Subcutaneous abdominal adipose tissue (tissue), 5 donors: ENCODE results near the gene PEX7.
"Not testable (repeated sequence)": the region's sequence is repeated elsewhere in the genome, so short reads cannot be mapped to it uniquely, and the experiment has no call there.

Experiments used
- H3K27ac ChIP-seq: one replicate; pipeline ENCODE4 v1.7.0; 2013; ENCODE audit warnings: low read depth, mild to moderate bottlenecking, inconsistent platforms, low read length, moderate library complexity
- H3K27me3 ChIP-seq, 5 donors: one replicate each; pipeline ENCODE4 v1.7.0; 2013; ENCODE audit warnings: low read length in 5 of 5, inconsistent platforms in 1 of 5; ENCODE audit not compliant: control insufficient read depth in 5 of 5, insufficient read depth in 4 of 5
- H3K36me3 ChIP-seq, 5 donors: one replicate each; pipeline ENCODE4 v1.7.0; 2013; ENCODE audit warnings: low read length in 5 of 5; ENCODE audit not compliant: control insufficient read depth in 5 of 5, insufficient read depth in 5 of 5
- H3K4me1 ChIP-seq, 5 donors: one replicate each; pipeline ENCODE4 v1.7.0; 2013; ENCODE audit warnings: low read length in 5 of 5, mild to moderate bottlenecking in 3 of 5, moderate library complexity in 1 of 5; ENCODE audit not compliant: control insufficient read depth in 5 of 5, insufficient read depth in 5 of 5
- H3K4me3 ChIP-seq, 5 donors: one replicate each; pipeline ENCODE4 v1.7.0; 2013; ENCODE audit warnings: low read length in 5 of 5, low read depth in 1 of 5
- H3K9ac ChIP-seq, 5 donors: one replicate each; pipeline ENCODE4 v1.7.0; 2013; ENCODE audit warnings: low read length in 5 of 5, mild to moderate bottlenecking in 4 of 5, moderate library complexity in 3 of 5
- H3K9me3 ChIP-seq, 5 donors: one replicate each; pipeline ENCODE4 v1.7.0; 2013; ENCODE audit warnings: low read length in 5 of 5; ENCODE audit not compliant: control insufficient read depth in 5 of 5
- donor health status: healthy.
- donor health status: healthy.
- donor health status: healthy.
- donor health status: healthy.
- donor health status: healthy.

PEX7 gene

GRCh38 chr6:136890194-136890839, 67.9 kb downstream of the PEX7 start:
- Histone ChIP-seq H3K27ac (no peak overlapping the region), H3K9ac (no peak overlapping the region), H3K36me3 (peaks cover 0 to 4% (median 3%) of the 10 kb centered on the region in 5 donors), H3K27me3 (no peaks in the 10 kb centered on the region), H3K4me1 (peaks cover 0 to 2% (median 0%) of the 10 kb centered on the region in 5 donors), H3K4me3 (no peak overlapping the region), H3K9me3 (no peaks in the 10 kb centered on the region)

- Histone ChIP-seq H3K9ac (no peak overlapping the region), H3K4me3 (no peak overlapping the region), H3K4me1 (peaks cover 0 to 2% (median 0%) of the 10 kb centered on the region in 5 donors), H3K27ac (no peak overlapping the region), H3K9me3 (no peaks in the 10 kb centered on the region), H3K27me3 (no peaks in the 10 kb centered on the region), H3K36me3 (peaks cover 0 to 3% (median 0%) of the 10 kb centered on the region in 5 donors)
Observed at GRCh38 chr6:136890986-136891385, 68.6 kb downstream of the PEX7 start.

DNA sequence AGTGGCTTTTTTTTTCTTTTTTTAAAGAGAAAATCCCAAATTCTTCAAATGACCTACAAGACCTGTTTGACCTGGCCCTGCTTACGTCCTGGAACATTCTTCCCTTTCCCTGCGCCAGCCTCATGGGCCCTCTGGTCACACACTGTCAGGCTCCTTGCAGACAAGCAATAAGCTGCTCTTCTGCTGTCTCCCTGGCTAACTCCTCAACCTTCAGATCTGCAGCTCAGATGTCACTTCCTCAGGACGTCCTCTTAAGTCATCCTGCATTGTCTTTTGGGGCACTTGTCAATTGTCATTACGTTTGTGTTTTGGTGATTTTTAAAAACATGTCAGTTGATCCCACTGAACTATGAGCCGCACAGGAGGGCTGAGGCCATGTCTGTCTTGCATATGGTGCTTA, 70.8 kb downstream of the PEX7 start:
- Histone ChIP-seq H3K9me3 (no peaks in the 10 kb centered on the region), H3K9ac (no peak overlapping the region), H3K4me3 (no peak overlapping the region), H3K36me3 (peaks cover 0 to 5% (median 1%) of the 10 kb centered on the region in 5 donors), H3K27me3 (no peaks in the 10 kb centered on the region), H3K4me1 (peaks cover 0 to 2% (median 0%) of the 10 kb centered on the region in 5 donors), H3K27ac (no peak overlapping the region)

DNA sequence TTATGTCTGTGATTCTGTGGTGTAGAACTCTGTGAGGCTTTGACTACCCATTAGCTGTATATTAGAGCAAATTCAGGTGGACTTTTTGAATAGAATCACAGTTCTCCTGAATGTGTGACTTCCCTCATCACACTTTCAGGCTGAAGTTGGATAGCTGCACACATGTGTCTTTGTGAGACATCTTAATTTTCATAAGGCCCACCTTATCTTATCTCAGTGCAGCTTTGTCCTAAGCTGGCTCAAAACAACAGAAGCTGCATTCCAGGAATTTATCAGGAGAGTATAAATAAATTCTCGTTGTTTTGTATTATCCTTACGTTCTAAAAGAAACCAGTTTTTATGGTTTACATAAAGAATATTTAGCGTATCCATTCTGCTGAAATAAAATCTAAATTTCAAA, 73.5 kb downstream of the PEX7 start:
- Histone ChIP-seq H3K4me1 (peaks cover 0 to 2% (median 0%) of the 10 kb centered on the region in 5 donors), H3K9me3 (no peaks in the 10 kb centered on the region), H3K4me3 (no peak overlapping the region), H3K27ac (no peak overlapping the region), H3K36me3 (peaks cover 4 to 18% (median 12%) of the 10 kb centered on the region in 5 donors), H3K27me3 (no peaks in the 10 kb centered on the region), H3K9ac (no peak overlapping the region)

- no peak overlapping the region for H3K9ac ChIP-seq
- H3K9me3 ChIP-seq = no peaks in the 10 kb centered on the region
- peaks cover 0 to 6% (median 0%) of the 10 kb centered on the region in 5 donors for H3K4me1 ChIP-seq
- H3K4me3 ChIP-seq = no peak overlapping the region
- H3K27ac ChIP-seq = no peak overlapping the region
- peaks cover 4 to 26% (median 12%) of the 10 kb centered on the region in 5 donors for H3K36me3 ChIP-seq
- no peaks in the 10 kb centered on the region for H3K27me3 ChIP-seq
Observed at GRCh38 chr6:136897071-136897470, 74.7 kb downstream of the PEX7 start.

DNA sequence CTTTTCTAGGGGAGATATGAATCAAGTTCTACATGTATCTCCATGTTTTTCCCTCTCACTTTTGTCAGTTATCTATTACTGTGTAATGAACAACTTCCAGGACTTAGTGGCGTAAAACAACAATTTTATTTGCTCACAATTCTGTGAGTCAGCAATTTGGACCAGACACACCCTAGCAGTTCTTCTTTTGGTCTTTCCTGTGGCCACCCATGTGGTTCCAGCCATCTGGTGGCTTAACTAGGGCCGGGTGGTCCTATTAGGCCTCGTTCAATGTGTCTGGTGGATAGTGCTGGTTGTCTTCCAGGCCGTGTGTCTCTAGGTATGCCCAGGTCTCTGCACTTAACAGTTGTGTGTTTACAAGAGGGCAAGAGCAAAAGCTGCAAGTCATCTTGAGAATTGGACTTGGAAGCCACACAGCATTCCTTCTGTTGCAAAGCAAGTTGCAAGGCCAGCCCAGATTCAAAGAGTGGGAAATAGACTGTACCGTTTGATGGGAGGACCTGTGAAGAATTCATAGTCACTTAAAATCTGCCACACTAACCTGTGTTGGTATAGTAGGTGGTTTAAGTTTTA, 78.9 kb downstream of the PEX7 start:
- H3K4me3 ChIP-seq = no peak overlapping the region
- no peaks in the 10 kb centered on the region for H3K9me3 ChIP-seq
- peaks cover 12 to 32% (median 18%) of the 10 kb centered on the region in 5 donors for H3K36me3 ChIP-seq

DNA sequence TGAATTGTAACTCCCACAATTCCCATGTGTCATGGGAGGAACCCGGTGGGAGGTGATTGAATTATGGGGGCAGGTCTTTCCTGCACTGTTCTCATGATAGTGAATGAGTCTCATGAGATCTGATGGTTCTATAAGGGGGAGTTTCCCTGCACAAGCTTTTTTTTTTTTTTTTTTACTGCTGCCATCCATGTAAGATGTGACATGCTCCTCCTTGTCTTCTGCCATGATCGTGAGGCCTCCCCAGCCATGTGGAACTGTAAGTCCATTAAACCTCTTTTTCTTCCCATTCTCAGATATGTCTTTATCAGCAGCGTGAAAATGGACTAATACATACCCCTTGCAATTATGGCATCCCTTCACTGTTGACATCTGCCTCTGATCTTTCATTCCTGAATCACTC, 82.1 kb downstream of the PEX7 start:
- H3K27me3 ChIP-seq, H3K27ac ChIP-seq, H3K9ac ChIP-seq, H3K9me3 ChIP-seq, H3K4me1 ChIP-seq, H3K4me3 ChIP-seq: not testable (repeated sequence)
- H3K36me3 ChIP-seq = peaks cover 8 to 25% (median 14%) of the 10 kb centered on the region in 5 donors

More for the DNA sequence above, 78.9 kb downstream of the PEX7 start:
- Histone ChIP-seq H3K27me3 (no peaks in the 10 kb centered on the region), H3K4me1 (peaks cover 0 to 6% (median 0%) of the 10 kb centered on the region in 5 donors), H3K27ac (no peak overlapping the region), H3K9ac (no peak overlapping the region)

DNA sequence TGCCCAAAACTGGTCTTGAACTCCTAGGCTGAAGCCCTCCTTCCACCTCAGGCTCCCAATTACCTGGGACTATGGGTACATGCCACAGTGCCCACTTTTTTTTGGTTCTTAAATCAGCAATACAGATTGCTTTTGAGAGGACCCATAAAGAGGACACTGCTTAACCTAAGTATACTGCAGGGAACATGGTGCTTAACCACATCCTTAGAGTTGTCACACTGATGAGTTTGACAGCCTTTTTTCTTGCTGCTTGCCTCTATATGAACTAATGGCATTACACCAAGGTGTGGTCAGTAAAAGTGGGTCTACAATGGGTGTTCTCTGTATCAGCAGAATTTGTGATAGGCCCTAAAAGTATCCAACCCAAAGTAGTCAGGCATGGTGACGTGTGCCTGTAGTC, 92.6 kb downstream of the PEX7 start:
- Histone ChIP-seq H3K27me3 (peaks cover 0 to 6% (median 0%) of the 10 kb centered on the region in 5 donors), H3K9me3 (no peaks in the 10 kb centered on the region), H3K36me3 (peaks cover 0 to 6% (median 6%) of the 10 kb centered on the region in 5 donors), H3K27ac (no peak overlapping the region), H3K4me3 (no peak overlapping the region), H3K9ac (no peak overlapping the region), H3K4me1 (no peaks in the 10 kb centered on the region)

- Histone ChIP-seq H3K27ac (no peak overlapping the region), H3K36me3 (peaks cover 0 to 6% (median 6%) of the 10 kb centered on the region in 5 donors), H3K4me1 (peaks cover 4 to 37% (median 34%) of the 10 kb centered on the region in 5 donors), H3K9me3 (no peaks in the 10 kb centered on the region), H3K4me3 (no peak overlapping the region), H3K27me3 (peaks cover 20 to 40% (median 29%) of the 10 kb centered on the region in 5 donors), H3K9ac (no peak overlapping the region)
Observed at GRCh38 chr6:136918706-136919105, 96.3 kb downstream of the PEX7 start.

- H3K4me3 ChIP-seq = peak overlapping the region; percentile 51 to 72 (median 60)
- peaks cover 4 to 39% (median 35%) of the 10 kb centered on the region in 5 donors for H3K4me1 ChIP-seq
- no peaks in the 10 kb centered on the region for H3K9me3 ChIP-seq
- H3K27me3 ChIP-seq = peaks cover 24 to 49% (median 36%) of the 10 kb centered on the region in 5 donors
- no peak overlapping the region for H3K27ac ChIP-seq
- peaks cover 0 to 4% (median 0%) of the 10 kb centered on the region in 5 donors for H3K36me3 ChIP-seq
- no peak overlapping the region for H3K9ac ChIP-seq
Observed at GRCh38 chr6:136920216-136920615, 97.8 kb downstream of the PEX7 start.
